Measurements from ENCODE around the gene KCNH4.
"Not testable (repeated sequence)": the region's sequence is repeated elsewhere in the genome, so short reads cannot be mapped to it uniquely, and the experiment has no call there.

The KCNH4 gene

GRCh38 chr17:42178817-42179216 lies 2.1 kb downstream of the KCNH4 start:
- no peak for DNase-seq

- no peak for DNase-seq
Observed at GRCh38 chr17:42177684-42178083, 3.3 kb downstream of the KCNH4 start.

GRCh38 chr17:42174126-42174783 lies 6.7 kb downstream of the KCNH4 start:
- no peak for DNase-seq

GRCh38 chr17:42171831-42172230 lies 9.1 kb downstream of the KCNH4 start:
- no peak for DNase-seq

- DNase-seq, result no peak
Observed at GRCh38 chr17:42169351-42169750, 11.6 kb downstream of the KCNH4 start.

- DNase-seq, result no peak
Observed at GRCh38 chr17:42167807-42168206, 13.1 kb downstream of the KCNH4 start.

- DNase-seq, result no peak
Observed at GRCh38 chr17:42166196-42166763, 14.7 kb downstream of the KCNH4 start.

- DNase-seq, result no peak
Observed at GRCh38 chr17:42165751-42166150, 15.2 kb downstream of the KCNH4 start.

- no peak for DNase-seq
Observed at GRCh38 chr17:42163696-42164407, 17.1 kb downstream of the KCNH4 start.

GRCh38 chr17:42163113-42163512 lies 17.8 kb downstream of the KCNH4 start:
- no peak for DNase-seq

GRCh38 chr17:42160531-42160910 lies 20.4 kb downstream of the KCNH4 start:
- no peak for DNase-seq

- no peak for DNase-seq
Observed at GRCh38 chr17:42159796-42160530, 21.0 kb downstream of the KCNH4 start.

- DNase-seq, result no peak
Observed at GRCh38 chr17:42155614-42156045, 25.3 kb downstream of the KCNH4 start.

- no peak for DNase-seq
Observed at GRCh38 chr17:42153919-42154742, 26.8 kb downstream of the KCNH4 start.

- DNase-seq, result no peak
Observed at GRCh38 chr17:42146911-42147607, 33.9 kb downstream of the KCNH4 start.

- not testable (repeated sequence) for DNase-seq
Observed at GRCh38 chr17:42143138-42143537, 37.8 kb downstream of the KCNH4 start.

- DNase-seq, result no peak
Observed at GRCh38 chr17:42142371-42142896, 38.5 kb downstream of the KCNH4 start.

- DNase-seq, result no peak
Observed at GRCh38 chr17:42141382-42141781, 39.6 kb downstream of the KCNH4 start.

- not testable (repeated sequence) for DNase-seq
Observed at GRCh38 chr17:42140690-42141089, 40.3 kb downstream of the KCNH4 start.

- no peak for DNase-seq
Observed at GRCh38 chr17:42138749-42139492, 42.0 kb downstream of the KCNH4 start.

GRCh38 chr17:42136654-42137051 lies 44.3 kb downstream of the KCNH4 start:
- DNase-seq, result no peak
